Activated gamma-delta T cell (primary cell): ENCODE measurements around the gene CCR9.

ENCODE experiments used
- DNase-seq: peaks from one replicate; lab custom pipeline; 2025; lab: John Stamatoyannopoulos, UW

The CCR9 gene

DNA sequence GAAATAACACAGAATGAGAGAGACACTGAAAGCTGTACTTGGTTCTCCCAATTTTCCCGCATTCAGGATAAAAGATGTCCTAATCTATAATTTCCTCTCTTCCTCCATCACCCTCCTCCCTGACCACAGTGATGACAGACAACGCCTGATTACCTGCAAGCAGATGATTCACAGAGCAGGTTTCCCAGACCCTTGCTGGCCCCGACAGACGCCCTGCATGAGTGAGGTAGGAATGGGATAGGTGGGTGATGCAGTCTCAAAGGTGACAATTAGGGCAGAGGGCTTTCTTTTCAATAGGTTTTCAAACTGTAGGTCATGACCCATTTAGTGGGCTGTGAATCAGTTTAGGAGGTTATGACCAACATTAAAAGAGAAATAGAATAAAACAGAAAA, 51.7 kb downstream of the CCR9 start:
- DNase-seq: no peak

DNA sequence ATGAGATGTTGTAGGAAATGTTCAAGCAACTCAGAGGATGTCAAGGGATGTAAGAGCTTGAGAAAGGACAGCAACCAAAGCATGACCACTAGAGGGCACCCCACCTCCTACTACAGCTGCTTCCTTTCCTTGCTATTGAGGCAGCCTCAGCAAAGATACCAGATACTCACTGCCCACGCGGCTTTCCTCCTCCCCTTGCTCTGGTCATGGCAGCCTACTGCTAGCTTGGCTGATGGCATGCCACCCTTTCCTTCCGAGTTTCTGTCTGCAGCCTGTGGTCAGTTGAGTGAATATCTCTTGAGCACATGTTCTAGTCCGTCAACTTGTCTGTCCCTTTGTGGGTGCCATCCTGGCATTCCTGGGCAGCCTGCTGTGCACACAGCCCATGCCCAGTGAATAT, 52.5 kb downstream of the CCR9 start:
- DNase-seq: no peak

DNA sequence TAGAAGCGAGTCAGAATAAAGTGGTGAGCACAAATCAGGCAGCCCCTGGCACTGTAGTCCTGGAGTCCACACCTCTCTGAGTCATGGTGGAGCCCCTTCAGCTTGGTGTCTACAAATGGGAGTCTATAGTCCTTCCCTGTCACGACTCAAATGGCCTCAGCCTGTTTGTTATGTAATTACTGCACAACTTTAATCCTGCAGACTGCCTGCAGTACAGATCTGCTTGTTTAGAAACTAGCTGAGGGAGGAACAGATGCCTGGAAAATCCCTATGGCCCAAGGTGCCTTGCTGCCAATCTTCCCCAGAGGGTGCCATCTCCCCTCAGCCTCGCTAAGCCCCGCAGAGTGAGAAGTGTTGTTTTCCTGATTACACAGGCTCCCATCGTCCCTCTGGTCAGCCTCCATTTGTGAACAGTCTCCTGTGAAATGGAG, 53.0 kb downstream of the CCR9 start:
- DNase-seq: no peak

- DNase-seq: no peak
These were observed 53.8 kb downstream of the CCR9 start for GRCh38 chr3:45940004-45940780.

- DNase-seq: no peak
These were observed 54.5 kb downstream of the CCR9 start for GRCh38 chr3:45940781-45941365.

DNA sequence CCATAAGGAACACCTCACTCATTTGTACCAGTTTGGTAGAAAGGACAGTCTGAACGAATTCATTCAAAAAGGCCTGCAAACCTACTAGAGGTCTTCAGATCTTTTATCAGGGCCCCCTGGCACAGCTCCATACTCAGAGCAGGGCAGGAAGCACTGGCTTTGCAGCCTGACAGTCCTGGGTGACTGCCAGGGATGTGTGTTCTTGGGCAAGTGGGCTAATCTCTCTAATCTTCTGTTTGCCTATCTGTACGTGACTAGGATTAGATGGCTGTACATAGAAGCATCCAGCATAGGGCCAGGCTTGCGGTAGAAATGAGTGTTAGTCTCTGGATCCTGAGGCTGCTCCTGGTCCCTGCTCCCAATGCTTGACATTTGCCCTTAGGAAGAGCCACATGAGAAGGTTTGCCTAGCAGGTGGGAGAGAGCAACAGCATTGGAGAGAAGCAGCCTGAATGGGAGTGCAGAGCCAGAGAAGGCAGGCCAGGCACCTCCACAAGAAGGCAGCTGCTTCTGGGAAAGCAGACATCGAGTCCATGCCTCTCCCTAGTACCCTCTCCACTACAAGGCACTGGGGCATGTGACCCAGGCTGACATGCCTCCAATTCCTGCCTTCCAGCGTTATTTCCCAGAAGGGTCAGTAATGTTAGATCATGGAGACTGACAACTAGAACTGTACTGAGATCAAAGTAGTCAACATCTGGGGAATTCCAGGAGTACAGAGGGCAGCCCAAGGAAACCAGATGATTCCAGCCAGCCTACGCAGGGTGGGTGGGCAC, 55.9 kb downstream of the CCR9 start:
- no peak for DNase-seq

- no peak for DNase-seq
These were observed 57.0 kb downstream of the CCR9 start, which contains the start of gene CXCR6 for GRCh38 chr3:45943207-45943846. Gene CXCR6, plus strand, starts transcription at chr3:45943464. Its CDS starts 3,018 bp downstream, at chr3:45946482.

GRCh38 chr3:45944830-45945620, 58.7 kb downstream of the CCR9 start:
- DNase-seq: no peak

- DNase-seq: no peak
These were observed 60.0 kb downstream of the CCR9 start for GRCh38 chr3:45946307-45946706.

DNA sequence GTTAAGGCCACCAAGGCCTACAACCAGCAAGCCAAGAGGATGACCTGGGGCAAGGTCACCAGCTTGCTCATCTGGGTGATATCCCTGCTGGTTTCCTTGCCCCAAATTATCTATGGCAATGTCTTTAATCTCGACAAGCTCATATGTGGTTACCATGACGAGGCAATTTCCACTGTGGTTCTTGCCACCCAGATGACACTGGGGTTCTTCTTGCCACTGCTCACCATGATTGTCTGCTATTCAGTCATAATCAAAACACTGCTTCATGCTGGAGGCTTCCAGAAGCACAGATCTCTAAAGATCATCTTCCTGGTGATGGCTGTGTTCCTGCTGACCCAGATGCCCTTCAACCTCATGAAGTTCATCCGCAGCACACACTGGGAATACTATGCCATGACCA, 60.5 kb downstream of the CCR9 start:
- DNase-seq: no peak

GRCh38 chr3:45947361-45947760, 61.0 kb downstream of the CCR9 start:
- DNase-seq: no peak

DNA sequence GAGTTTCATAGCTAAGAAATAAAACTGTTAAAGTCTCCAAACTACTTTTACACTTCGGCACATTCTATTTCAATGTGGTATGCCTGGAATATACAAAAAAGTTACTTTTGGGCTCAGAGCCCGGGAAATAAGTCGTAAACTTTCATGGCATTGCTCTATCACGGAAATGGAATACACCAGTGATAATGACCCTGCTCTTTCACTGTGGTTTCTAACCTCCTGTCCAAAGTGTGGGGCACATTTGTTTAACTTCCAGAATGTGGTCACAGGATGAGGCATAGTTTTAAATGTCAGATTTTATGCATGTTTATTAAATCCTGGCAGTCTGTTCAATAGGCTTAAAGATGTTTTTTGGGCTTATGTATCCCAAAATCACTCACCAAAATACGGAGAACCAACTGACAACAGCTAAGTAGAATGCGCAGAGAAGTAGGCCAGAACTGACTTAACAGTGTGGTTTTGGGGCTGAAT, 62.0 kb downstream of the CCR9 start:
- no peak for DNase-seq

GRCh38 chr3:45948881-45949280, 62.5 kb downstream of the CCR9 start:
- no peak for DNase-seq

- no peak for DNase-seq
These were observed 63.1 kb downstream of the CCR9 start for GRCh38 chr3:45949432-45949831.

GRCh38 chr3:45950131-45950530, 63.8 kb downstream of the CCR9 start:
- no peak for DNase-seq

GRCh38 chr3:45950686-45951600, 64.6 kb downstream of the CCR9 start:
- no peak for DNase-seq

GRCh38 chr3:45951946-45952345, 65.6 kb downstream of the CCR9 start:
- DNase-seq: no peak

GRCh38 chr3:45952456-45952855, 66.1 kb downstream of the CCR9 start:
- no peak for DNase-seq
